CD4-positive, alpha-beta T cell treated with Interleukin-10 for 1 hour (primary cell): Measurements from ENCODE around the gene POGLUT3.

Experiments
- DNase-seq: peaks from one replicate; pipeline ENCODE4 v3.0.0-alpha.2; 2020

The POGLUT3 gene

GRCh38 chr11:108500169-108500568 lies 2.0 kb upstream of the POGLUT3 start:
- DNase-seq, result no peak

- no peak for DNase-seq
Observed at GRCh38 chr11:108498816-108499408, 728 bp upstream of the POGLUT3 start.

GRCh38 chr11:108497317-108498045 lies 703 bp downstream of the POGLUT3 start:
- DNase-seq, result peak; percentile 78

- DNase-seq, result no peak
Observed at GRCh38 chr11:108496643-108497256, 1.4 kb downstream of the POGLUT3 start.

- no peak for DNase-seq
Observed at GRCh38 chr11:108495326-108495725, 2.9 kb downstream of the POGLUT3 start.

- DNase-seq, result no peak
Observed at GRCh38 chr11:108494182-108494581, 4.0 kb downstream of the POGLUT3 start.

- no peak for DNase-seq
Observed at GRCh38 chr11:108491936-108492335, 6.2 kb downstream of the POGLUT3 start.

- no peak for DNase-seq
Observed at GRCh38 chr11:108486828-108487227, 11.4 kb downstream of the POGLUT3 start.

- no peak for DNase-seq
Observed at GRCh38 chr11:108486331-108486730, 11.9 kb downstream of the POGLUT3 start.

- no peak for DNase-seq
Observed at GRCh38 chr11:108483163-108483562, 15.0 kb downstream of the POGLUT3 start.

- no peak for DNase-seq
Observed at GRCh38 chr11:108474664-108475463, 23.3 kb downstream of the POGLUT3 start.

- no peak for DNase-seq
Observed at GRCh38 chr11:108472681-108473080, 25.5 kb downstream of the POGLUT3 start.

- no peak for DNase-seq
Observed at GRCh38 chr11:108468478-108468864, 29.7 kb downstream of the POGLUT3 start.

GRCh38 chr11:108467091-108467823 lies 30.9 kb downstream of the POGLUT3 start, which contains the start of gene C11orf65:
Gene C11orf65 (minus strand): TSS chr11:108467529. CDS start chr11:108461559, 5,970 bp downstream.
- peak; percentile 98 for DNase-seq

- DNase-seq, result no peak
Observed at GRCh38 chr11:108466405-108466804, 31.8 kb downstream of the POGLUT3 start.

GRCh38 chr11:108453207-108453835 lies 44.9 kb downstream of the POGLUT3 start:
- DNase-seq, result no peak
